Large intestine (tissue), 3 donors: ENCODE measurements around the gene PAM16. TPM values are rescaled to one million over a fixed set of nuclear protein-coding genes. Genes with fewer than 3 reads are reported as not detected.
"Not testable (repeated sequence)": the region's sequence is repeated elsewhere in the genome, so short reads cannot be mapped to it uniquely, and the experiment has no call there.

ENCODE experiments used
- DNase-seq, 2 donors: peaks; one replicate each; pipeline versions ENCODE4 v3.0.0 to v3.0.0-alpha.2; 2013
- H3K27ac ChIP-seq: one replicate; pipeline ENCODE4 v1.5.1; 2013; ENCODE audit warnings: low read length
- H3K27me3 ChIP-seq: 2 replicates; pipeline ENCODE4 v1.6.1; 2013; ENCODE audit warnings: low read length; ENCODE audit not compliant: control insufficient read depth, insufficient read depth
- H3K36me3 ChIP-seq: 2 replicates; pipeline ENCODE4 v1.6.1; 2013; ENCODE audit warnings: low read length; ENCODE audit not compliant: control insufficient read depth, insufficient read depth
- H3K4me1 ChIP-seq: one replicate; pipeline ENCODE4 v1.6.1; 2013; ENCODE audit warnings: low read length; ENCODE audit not compliant: control insufficient read depth, insufficient read depth
- H3K4me3 ChIP-seq: one replicate; pipeline ENCODE4 v1.5.1; 2013; ENCODE audit warnings: low read length
- H3K9me3 ChIP-seq: one replicate; pipeline ENCODE4 v1.6.1; 2013; ENCODE audit warnings: mild to moderate bottlenecking, low read depth, low read length, moderate library complexity; ENCODE audit not compliant: control insufficient read depth
- WGBS: methylation state at CpG from one replicate; pipeline ENCODE4 v1.1.5; 2013; ENCODE audit warnings: low lambda C conversion rate; ENCODE audit not compliant: insufficient coverage; 5-methylcytosine and 5-hydroxymethylcytosine counted together
- polyA plus RNA-seq: library from polyadenylated mRNA; unstranded; fragments of 120-200 nt; gene quantifications from one replicate; pipeline ENCODE4 v1.2.1, GENCODE V29; 2013

The PAM16 gene
- polyA plus RNA-seq, 1 donor = 37.9 TPM

- WGBS = no CpG with 5 or more reads among the region's 24 CpGs
- Histone ChIP-seq H3K4me1 (peaks cover 18% of the 10 kb centered on the region), H3K27me3 (no peaks in the 10 kb centered on the region), H3K27ac (peak overlapping the region; percentile 72), H3K9me3 (no peaks in the 10 kb centered on the region), H3K36me3 (peaks cover 11% of the 10 kb centered on the region), H3K4me3 (peak overlapping the region; percentile 86)
- no peak for DNase-seq
Measured at GRCh38 chr16:4350365-4350786, 745 bp downstream of the PAM16 start.

GRCh38 chr16:4349332-4349731 is 1.8 kb downstream of the PAM16 start:
- DNase-seq = no peak
- H3K36me3 ChIP-seq = peaks cover 3% of the 10 kb centered on the region
- H3K4me3 ChIP-seq = no peak overlapping the region
- WGBS = no CpG with 5 or more reads among the region's 5 CpGs
- peaks cover 18% of the 10 kb centered on the region for H3K4me1 ChIP-seq
- H3K27ac ChIP-seq = no peak overlapping the region
- H3K9me3 ChIP-seq = peaks cover 2% of the 10 kb centered on the region
- no peaks in the 10 kb centered on the region for H3K27me3 ChIP-seq

- no CpG with 5 or more reads among the region's 17 CpGs for WGBS
- H3K4me1 ChIP-seq = peaks cover 18% of the 10 kb centered on the region
- H3K36me3 ChIP-seq = peaks cover 2% of the 10 kb centered on the region
- DNase-seq = peak in 1 of 2 donors; percentile 67
- H3K27me3 ChIP-seq = no peaks in the 10 kb centered on the region
- H3K9me3 ChIP-seq = peaks cover 3% of the 10 kb centered on the region
- H3K27ac ChIP-seq = peak overlapping the region; percentile 12
- no peak overlapping the region for H3K4me3 ChIP-seq
Measured at GRCh38 chr16:4347765-4348509, 3.2 kb downstream of the PAM16 start.

- WGBS = no CpG with 5 or more reads among the region's 8 CpGs
- peaks cover 3% of the 10 kb centered on the region for H3K9me3 ChIP-seq
- H3K27ac ChIP-seq = no peak overlapping the region
- H3K4me1 ChIP-seq = peaks cover 18% of the 10 kb centered on the region
- no peak for DNase-seq
- no peaks in the 10 kb centered on the region for H3K27me3 ChIP-seq
- H3K4me3 ChIP-seq = no peak overlapping the region
- peaks cover 4% of the 10 kb centered on the region for H3K36me3 ChIP-seq
Measured at GRCh38 chr16:4347010-4347409, 4.1 kb downstream of the PAM16 start.

- peaks cover 3% of the 10 kb centered on the region for H3K9me3 ChIP-seq
- peaks cover 7% of the 10 kb centered on the region for H3K36me3 ChIP-seq
- H3K4me1 ChIP-seq = peaks cover 18% of the 10 kb centered on the region
- H3K27me3 ChIP-seq = no peaks in the 10 kb centered on the region
- H3K4me3 ChIP-seq = no peak overlapping the region
- WGBS = no CpG with 5 or more reads among the region's 14 CpGs
- no peak overlapping the region for H3K27ac ChIP-seq
- peak in 1 of 2 donors; percentile 28 for DNase-seq
Measured at GRCh38 chr16:4345836-4346781, 5.0 kb downstream of the PAM16 start.

GRCh38 chr16:4344983-4345835 is 5.9 kb downstream of the PAM16 start:
- 100% methylated on average over 1 of the region's 26 CpGs for WGBS
- Histone ChIP-seq H3K27ac (no peak overlapping the region), H3K9me3 (peaks cover 3% of the 10 kb centered on the region), H3K36me3 (peaks cover 16% of the 10 kb centered on the region), H3K27me3 (no peaks in the 10 kb centered on the region), H3K4me1 (peaks cover 14% of the 10 kb centered on the region), H3K4me3 (no peak overlapping the region)
- DNase-seq = no peak

GRCh38 chr16:4344300-4344982 is 6.7 kb downstream of the PAM16 start:
- WGBS = no CpG with 5 or more reads among the region's 10 CpGs
- Histone ChIP-seq H3K4me1 (peaks cover 14% of the 10 kb centered on the region), H3K36me3 (peaks cover 24% of the 10 kb centered on the region)
- H3K4me3 ChIP-seq, H3K27me3 ChIP-seq, H3K9me3 ChIP-seq, H3K27ac ChIP-seq, DNase-seq: not testable (repeated sequence)

- Histone ChIP-seq H3K27me3 (no peaks in the 10 kb centered on the region), H3K9me3 (peaks cover 3% of the 10 kb centered on the region), H3K27ac (no peak overlapping the region), H3K4me3 (no peak overlapping the region), H3K36me3 (peaks cover 35% of the 10 kb centered on the region), H3K4me1 (peaks cover 11% of the 10 kb centered on the region)
- no CpG with 5 or more reads among the region's 21 CpGs for WGBS
- no peak for DNase-seq
Measured at GRCh38 chr16:4342866-4343744, 8.0 kb downstream of the PAM16 start.

GRCh38 chr16:4341250-4341649 is 9.9 kb downstream of the PAM16 start:
- no CpG with 5 or more reads among the region's 13 CpGs for WGBS
- no peaks in the 10 kb centered on the region for H3K4me1 ChIP-seq
- no peak overlapping the region for H3K27ac ChIP-seq
- H3K36me3 ChIP-seq = peaks cover 50% of the 10 kb centered on the region
- no peaks in the 10 kb centered on the region for H3K27me3 ChIP-seq
- H3K9me3 ChIP-seq = peaks cover 3% of the 10 kb centered on the region
- no peak overlapping the region for H3K4me3 ChIP-seq
- DNase-seq = no peak
